Glomerular visceral epithelial cell (primary cell): ENCODE results near the gene PALLD.
"Not testable (repeated sequence)": the region's sequence is repeated elsewhere in the genome, so short reads cannot be mapped to it uniquely, and the experiment has no call there.

ENCODE experiments used
- DNase-seq: peaks from one replicate; pipeline ENCODE4 v3.0.0-alpha.2; 2016; ENCODE audit errors: extremely low spot score

The PALLD gene

DNA sequence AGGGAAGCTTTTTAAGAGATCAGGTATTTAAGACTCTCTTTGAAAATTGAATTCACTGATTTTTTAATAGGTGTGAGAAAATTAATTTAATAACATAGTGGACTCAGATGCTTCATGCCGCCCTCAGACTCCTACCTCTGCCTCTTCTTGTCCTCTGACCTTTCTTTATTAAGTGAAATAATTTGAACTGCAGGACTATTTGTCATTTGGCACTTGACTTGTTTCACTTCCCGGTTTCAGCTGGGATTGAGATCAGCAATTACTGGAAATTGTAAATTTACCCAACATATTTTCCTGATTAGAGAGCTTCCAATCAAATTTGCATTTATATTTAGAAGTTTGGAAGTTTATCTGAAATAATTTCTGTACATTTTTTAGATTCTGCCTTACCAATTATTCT, 396.4 kb downstream of the PALLD start:
- no peak for DNase-seq

DNA sequence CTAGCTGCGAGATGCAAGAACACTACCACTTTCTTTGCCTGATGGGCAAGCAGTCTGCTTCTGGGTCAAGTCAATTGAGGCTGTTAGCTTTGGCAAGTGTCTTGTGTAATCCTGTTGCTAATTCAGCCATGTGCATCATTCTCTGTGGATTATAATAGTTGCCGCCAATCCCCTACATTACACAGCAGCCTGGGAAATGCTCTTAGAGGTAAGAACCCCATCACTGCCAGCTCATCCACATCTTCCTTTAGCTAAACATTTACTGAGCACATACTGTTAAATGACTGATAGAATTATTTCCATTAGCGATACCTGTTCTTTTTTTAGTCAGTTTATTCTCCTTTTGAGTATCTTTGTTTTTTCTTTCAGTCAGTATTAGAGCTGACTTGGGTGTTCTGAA, 397.0 kb downstream of the PALLD start:
- no peak for DNase-seq

DNA sequence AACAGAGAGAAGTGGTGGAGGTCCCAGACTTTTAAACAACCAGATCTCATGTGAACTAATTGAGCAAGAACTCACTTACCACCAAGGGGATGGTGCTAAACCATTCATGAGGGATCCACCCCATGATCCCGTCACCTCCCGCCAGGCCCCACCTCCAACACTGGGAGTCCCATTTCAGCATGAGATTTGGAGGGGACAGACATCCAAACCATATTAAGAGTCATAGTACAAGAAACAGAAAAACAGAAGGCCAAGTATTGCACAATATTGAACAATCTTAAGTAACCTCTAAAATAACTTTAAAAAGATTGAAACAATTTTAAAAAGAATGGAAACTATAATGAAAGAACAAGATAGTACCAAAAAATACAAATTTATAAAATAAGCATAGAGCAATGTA, 403.2 kb downstream of the PALLD start:
- DNase-seq, result no peak

GRCh38 chr4:168907119-168907698, 410.4 kb downstream of the PALLD start:
- DNase-seq, result peak; percentile 40

DNA sequence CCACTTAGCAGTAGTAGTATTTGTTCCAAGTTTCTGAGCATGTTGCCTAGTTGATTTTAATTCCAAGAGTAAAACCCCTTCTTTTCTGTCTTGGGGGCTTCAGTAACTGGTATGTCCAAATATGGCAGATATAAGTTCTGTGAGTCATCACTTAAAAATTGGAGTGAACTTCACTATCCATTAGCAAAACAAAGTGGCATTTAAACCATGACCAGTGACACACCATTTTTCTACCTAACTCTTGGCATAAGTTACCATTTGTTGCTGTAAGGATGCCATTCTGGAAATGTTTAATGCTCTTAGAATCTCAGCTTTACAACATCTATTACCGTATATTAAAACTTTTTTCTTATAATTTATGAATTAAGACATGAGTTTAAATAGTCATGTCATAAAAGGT, 411.2 kb downstream of the PALLD start:
- peak; percentile 48 for DNase-seq

DNA sequence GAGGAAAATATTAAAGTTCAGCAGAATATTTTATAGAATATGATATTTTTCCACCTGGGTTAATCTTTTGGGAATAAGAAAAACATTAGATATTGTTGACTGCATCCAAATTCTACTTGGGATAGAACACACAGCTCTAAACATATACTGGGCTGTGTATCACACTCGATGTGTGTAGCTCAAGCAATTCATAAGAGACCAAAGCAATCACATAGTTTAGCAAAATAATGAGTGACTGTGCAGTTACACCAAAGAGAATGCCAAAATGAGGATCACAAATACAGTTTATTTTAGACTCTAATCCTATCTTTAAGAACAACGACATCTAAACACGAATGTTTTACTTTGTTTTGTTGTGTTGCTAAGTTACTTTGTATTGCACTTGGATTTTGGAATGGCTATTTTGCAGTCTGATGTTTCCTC, 412.0 kb downstream of the PALLD start:
- DNase-seq, result no peak

GRCh38 chr4:168914095-168914494, 417.2 kb downstream of the PALLD start:
- DNase-seq, result no peak

DNA sequence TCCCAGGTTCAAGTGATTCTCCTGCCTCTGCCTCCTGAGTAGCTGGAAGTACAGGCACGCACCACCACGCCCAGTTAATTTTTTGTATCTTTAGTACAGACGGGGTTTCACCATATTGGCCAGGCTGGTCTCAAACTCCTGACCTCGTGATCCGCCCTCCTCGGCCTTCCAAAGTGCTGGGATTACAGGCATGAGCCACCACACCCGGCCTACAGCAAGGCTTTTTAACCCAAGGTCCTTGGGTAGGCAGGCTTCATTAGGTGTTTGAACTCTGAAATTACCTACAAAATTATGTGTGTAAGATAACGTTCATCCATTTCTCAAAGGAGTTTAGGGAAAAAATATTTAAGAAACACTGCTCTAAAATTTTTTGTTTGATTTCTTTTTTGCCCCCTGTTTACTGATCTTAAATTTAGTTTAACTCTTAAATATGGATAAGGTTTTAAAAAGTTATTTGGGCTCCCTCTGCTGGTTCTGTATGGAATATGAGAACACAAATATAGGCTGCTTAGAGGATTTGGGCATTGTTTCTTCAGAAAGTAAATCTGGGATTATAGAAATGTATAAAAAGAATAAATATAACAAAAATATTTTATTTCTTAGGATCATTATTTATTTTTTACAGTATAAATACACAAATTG, 420.4 kb downstream of the PALLD start:
- DNase-seq, result peak; percentile 58

DNA sequence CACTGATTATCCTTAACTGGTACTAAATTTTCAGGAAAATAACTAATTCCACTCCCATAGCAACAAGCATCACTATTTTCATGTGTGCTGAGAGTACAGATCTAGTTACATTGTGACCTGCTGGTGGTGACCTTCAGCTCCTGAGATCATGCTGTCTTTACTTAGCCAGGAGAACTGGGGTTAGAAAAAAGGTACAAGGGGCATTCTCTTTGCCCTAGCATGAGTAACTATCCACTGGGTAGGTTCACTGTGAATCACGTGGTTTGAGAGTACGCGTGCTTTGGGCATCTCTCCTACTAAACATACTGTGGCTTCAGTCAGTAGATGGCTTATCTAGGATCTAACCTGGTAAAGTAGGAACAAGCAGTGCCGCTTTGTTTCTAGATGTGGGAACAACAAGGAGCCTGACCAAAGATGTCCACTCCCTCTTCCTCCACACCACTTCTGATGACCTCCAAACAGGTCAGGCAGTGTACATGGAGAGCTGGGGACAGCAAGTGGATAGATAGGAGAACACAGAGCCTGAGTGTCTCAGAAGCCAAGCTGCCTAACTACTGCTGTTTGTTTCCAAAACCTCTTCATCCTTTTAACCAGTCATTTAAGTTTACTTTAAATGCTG, 423.0 kb downstream of the PALLD start:
- no peak for DNase-seq

GRCh38 chr4:168920441-168921065, 423.7 kb downstream of the PALLD start:
- no peak for DNase-seq

DNA sequence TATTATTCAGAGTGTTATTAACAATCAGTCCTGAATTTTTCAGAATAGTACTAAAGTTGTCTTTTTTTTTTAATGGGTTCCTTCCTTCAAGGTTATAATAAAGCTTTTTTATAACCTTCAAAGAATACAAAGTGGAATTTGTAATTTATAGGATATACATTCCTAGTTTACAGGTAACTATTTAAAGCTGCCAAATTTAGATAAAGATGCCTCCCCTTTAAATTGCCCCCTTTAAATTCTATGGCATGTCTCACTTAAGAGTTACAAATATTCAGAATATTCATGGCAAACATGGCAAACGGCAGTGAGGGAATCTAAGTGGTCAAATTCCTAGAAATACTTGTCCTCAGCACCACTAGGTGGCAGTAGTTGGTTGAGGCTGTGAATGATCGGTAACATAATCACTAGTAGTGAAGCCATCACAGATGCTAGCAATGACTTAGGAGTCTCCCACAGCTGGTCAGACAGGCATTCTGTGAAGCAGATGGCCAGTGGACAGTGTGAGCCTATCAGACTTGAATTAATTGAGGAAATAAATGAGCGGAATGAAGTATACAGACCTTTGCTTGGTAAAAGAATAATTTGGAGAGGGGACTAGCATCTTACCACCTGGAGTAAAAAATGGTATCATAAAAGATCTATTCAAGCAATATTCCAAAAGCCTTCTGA, 426.8 kb downstream of the PALLD start:
- DNase-seq, result peak; percentile 71

- no peak for DNase-seq
Observed at GRCh38 chr4:168924667-168925066, 427.8 kb downstream of the PALLD start.

DNA sequence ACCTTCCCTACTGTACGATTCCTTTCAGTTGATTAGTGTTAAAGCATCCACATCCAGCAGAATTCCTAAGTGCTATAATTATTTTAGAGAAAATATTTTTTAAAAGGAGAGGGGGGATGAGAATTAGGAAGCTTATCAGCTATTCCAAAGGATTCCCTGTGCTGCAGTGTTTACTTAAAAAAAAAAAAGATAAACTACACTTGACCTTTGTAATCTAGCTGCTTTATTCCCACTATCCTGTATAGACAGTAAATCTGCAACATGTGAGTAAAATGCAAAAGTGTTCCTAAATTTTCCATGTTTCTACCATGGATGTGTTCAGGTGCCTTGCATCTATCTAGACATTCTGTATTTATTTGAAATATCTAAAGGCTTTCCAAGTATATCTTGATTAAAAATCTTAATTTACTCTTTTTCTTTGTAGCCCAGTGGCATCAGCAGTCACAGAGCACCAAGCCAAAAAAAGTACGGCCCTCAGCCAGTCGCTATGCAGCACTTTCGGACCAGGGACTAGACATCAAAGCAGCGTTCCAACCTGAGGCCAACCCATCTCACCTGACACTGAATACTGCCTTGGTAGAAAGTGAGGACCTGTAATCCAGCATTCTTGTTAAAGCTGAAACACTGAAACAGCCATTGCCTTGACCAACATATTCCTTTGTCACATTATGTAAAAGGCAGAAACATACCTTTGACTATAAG, 429.1 kb downstream of the PALLD start:
- no peak for DNase-seq

GRCh38 chr4:168928346-168928745, 431.5 kb downstream of the PALLD start:
- DNase-seq, result no peak

GRCh38 chr4:168928875-168929274, 432.0 kb downstream of the PALLD start:
- DNase-seq, result no peak

DNA sequence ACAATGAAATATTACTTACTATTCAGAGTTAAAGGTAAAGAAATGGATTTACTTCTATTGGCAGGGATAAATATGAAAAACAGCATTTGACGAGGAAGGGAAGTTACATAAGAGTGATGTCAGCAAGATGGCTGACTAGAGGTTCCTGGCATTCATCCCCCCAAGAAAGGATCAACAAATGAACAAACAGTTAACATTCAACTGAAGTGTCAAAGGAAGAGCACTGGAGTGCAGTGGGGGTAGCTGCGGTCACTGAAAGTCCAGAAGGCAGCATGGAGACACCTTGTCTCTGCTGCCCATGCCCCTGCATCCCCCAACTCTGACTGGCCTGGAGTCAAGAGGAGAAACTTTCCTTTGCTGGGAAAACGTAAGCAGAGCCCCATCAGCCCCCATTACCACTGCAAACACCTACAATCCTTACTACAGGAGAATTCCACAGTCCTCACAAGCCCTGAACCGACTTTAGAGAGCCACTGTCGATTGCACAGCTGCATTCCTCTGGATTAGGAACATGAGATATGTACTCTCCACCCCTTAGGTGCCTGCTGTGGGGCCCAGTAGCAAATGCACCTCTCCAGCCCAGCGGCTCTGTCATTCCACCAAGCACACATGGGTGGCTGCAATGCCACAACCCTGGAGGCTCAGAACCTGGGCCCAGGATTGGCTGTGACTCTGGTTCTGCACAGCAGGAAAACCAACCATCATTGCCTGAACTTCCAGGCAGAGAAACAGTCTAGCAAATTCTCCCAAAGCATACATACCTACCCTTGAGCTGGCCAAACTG, 433.8 kb downstream of the PALLD start:
- no peak for DNase-seq

- DNase-seq, result no peak
Observed at GRCh38 chr4:168931215-168931650, 434.4 kb downstream of the PALLD start.

- no peak for DNase-seq
Observed at GRCh38 chr4:168932138-168932537, 435.3 kb downstream of the PALLD start.

DNA sequence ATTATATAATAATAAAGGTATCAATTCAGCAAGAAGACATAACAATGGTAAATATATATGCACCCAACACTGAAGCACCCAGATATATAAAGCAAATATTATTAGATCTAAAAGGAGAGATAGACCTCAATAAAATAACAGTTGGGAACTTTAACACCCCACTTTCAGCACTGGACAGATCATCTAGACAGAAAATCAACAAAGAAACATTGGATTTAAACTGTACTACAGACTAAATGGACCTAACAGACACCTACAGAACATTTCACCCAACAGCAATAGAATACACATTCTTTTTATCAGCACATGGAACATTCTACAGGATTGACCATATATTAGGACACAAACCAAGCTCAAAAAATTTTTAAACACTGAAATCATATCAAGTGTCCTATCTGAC, 436.6 kb downstream of the PALLD start:
- DNase-seq, result no peak

GRCh38 chr4:168937473-168937872, 440.6 kb downstream of the PALLD start:
- not testable (repeated sequence) for DNase-seq

- DNase-seq, result no peak
Observed at GRCh38 chr4:168942985-168943384, 446.1 kb downstream of the PALLD start.
